Measurements from ENCODE around the gene WDR62. TPM values are rescaled to one million over a fixed set of nuclear protein-coding genes. Genes with fewer than 3 reads are reported as not detected.

Gene WDR62
- polyA plus RNA-seq (ENCODE audit: insufficient read length) = 3.1 TPM

- peak; percentile 92 for DNase-seq
Measured at GRCh38 chr19:36054733-36055686, at the start of gene WDR62. Gene WDR62 (plus strand): TSS chr19:36054897. CDS start chr19:36054972, 75 bp downstream.

GRCh38 chr19:36006955-36007354 lies 47.7 kb upstream of the WDR62 start:
- no peak for DNase-seq

- DNase-seq = no peak
Measured at GRCh38 chr19:36008336-36008978, 46.2 kb upstream of the WDR62 start, which contains the start of gene SYNE4. Gene SYNE4 (minus strand): TSS chr19:36008813. CDS start chr19:36008681, 132 bp downstream.

- peak; percentile 80 for DNase-seq
Measured at GRCh38 chr19:36009220-36009619, 45.5 kb upstream of the WDR62 start.

- no peak for DNase-seq
Measured at GRCh38 chr19:36009633-36010379, 44.9 kb upstream of the WDR62 start.

- no peak for DNase-seq
Measured at GRCh38 chr19:36010402-36010801, 44.3 kb upstream of the WDR62 start.

- DNase-seq = no peak
Measured at GRCh38 chr19:36013280-36014011, 41.3 kb upstream of the WDR62 start.

GRCh38 chr19:36014012-36014924 lies 40.4 kb upstream of the WDR62 start, which contains the start of gene ALKBH6:
Gene ALKBH6 (minus strand): TSS chr19:36014213. CDS start chr19:36013397, 816 bp downstream.
- peak; percentile 98 for DNase-seq

GRCh38 chr19:36019061-36019670 lies 35.5 kb upstream of the WDR62 start:
- DNase-seq = no peak

GRCh38 chr19:36023432-36023831 lies 31.3 kb upstream of the WDR62 start:
- DNase-seq = no peak

- DNase-seq = no peak
Measured at GRCh38 chr19:36025541-36025940, 29.2 kb upstream of the WDR62 start.

- DNase-seq = no peak
Measured at GRCh38 chr19:36026091-36026876, 28.4 kb upstream of the WDR62 start.

GRCh38 chr19:36027696-36028095 lies 27.0 kb upstream of the WDR62 start:
- no peak for DNase-seq

GRCh38 chr19:36028313-36029041 lies 26.2 kb upstream of the WDR62 start:
- no peak for DNase-seq

- no peak for DNase-seq
Measured at GRCh38 chr19:36030264-36031148, 24.2 kb upstream of the WDR62 start.

GRCh38 chr19:36031308-36031707 lies 23.4 kb upstream of the WDR62 start:
- no peak for DNase-seq

GRCh38 chr19:36032251-36033104 lies 22.2 kb upstream of the WDR62 start, which contains the start of gene CLIP3:
Gene CLIP3 (minus strand): TSS chr19:36032873. CDS start chr19:36032357, 516 bp downstream.
- peak; percentile 83 for DNase-seq
